Measurements from ENCODE around the gene DPP10. TPM values are rescaled to one million over a fixed set of nuclear protein-coding genes. Genes with fewer than 3 reads are reported as not detected.

Gene DPP10
- total and polyA plus RNA-seq, 2 of the 13 experiments (the other 11 are each of a cell fraction or from before 2014, with no cell fraction given) = 0.95 to 1.7 TPM

GRCh38 chr2:115649731-115650130 lies 1207.3 kb downstream of the DPP10 start:
- Histone ChIP-seq H3K4me3 (replicated peaks in 1 of 3; ENCODE audit: insufficient read depth in 1 of 3, low read depth in 2 of 3, low read length in 3 of 3) (no peak overlapping the region), H3K27me3 (ENCODE audit: control insufficient read depth in 1 of 2, insufficient read depth in 2 of 2, low read length in 2 of 2) (no peaks in the 10 kb centered on the region), H3K4me2 (ENCODE audit: low read depth, low read length) (no peak overlapping the region), H3K9me3 (ENCODE audit: low read length) (peaks cover 95% of the 10 kb centered on the region), H4K20me1 (ENCODE audit: insufficient read depth, low read length) (no peaks in the 10 kb centered on the region), H3K79me2 (ENCODE audit: insufficient read depth, low read length) (no peaks in the 10 kb centered on the region), H2AFZ (ENCODE audit: low read length) (no peak overlapping the region), H3K27ac (ENCODE audit: extremely low read length, insufficient read depth, low read length) (no peak overlapping the region), H3K4me1 (ENCODE audit: insufficient read depth, low read length) (no peaks in the 10 kb centered on the region), H3K36me3 (replicated peaks in 1 of 2; ENCODE audit: control insufficient read depth in 1 of 2, insufficient read depth in 2 of 2, low read length in 2 of 2) (no peaks in the 10 kb centered on the region), H3K9ac (ENCODE audit: insufficient read depth, low read depth, low read length) (no peak overlapping the region)
- DNase-seq (ENCODE audit: low spot score) (no peak), FAIRE-seq (no peak), ATAC-seq (no peak)
- intact Hi-C loops (cut with micrococcal nuclease; ENCODE audit: unreplicated experiment) (no loop called here), in situ Hi-C loops (cut with HindIII; ENCODE audit: extremely low pct_ligation_motif_present, low pct_unique_long_range_greater_than_20kb) (no loop called here)
- no TSS peak for BruUV-seq (replicated peaks)
- POLR2A ChIA-PET = no interaction called here
- CTCF ChIA-PET (ENCODE audit: low intra/inter-chr PET ratio, low total read pairs) = no interaction called here
- TF ChIP-seq KIAA2018 (CRISPR knock-in tag; IDR thresholded peaks at IDR 0.05; ENCODE audit: borderline replicate concordance) = no peak
- TF ChIP-seq ZNF704 (CRISPR knock-in tag; IDR thresholded peaks at IDR 0.05; ENCODE audit: borderline replicate concordance) = no peak
- no peak for TF ChIP-seq RBAK (CRISPR knock-in tag; IDR thresholded peaks at IDR 0.05)
- no peak for TF ChIP-seq SKIL (CRISPR knock-in tag; IDR thresholded peaks at IDR 0.05; ENCODE audit: borderline replicate concordance)
- no peak for TF ChIP-seq GRHL1 (CRISPR knock-in tag; conservative IDR thresholded peaks at IDR 0.05)
- no peak for TF ChIP-seq BRF2 (CRISPR knock-in tag; IDR thresholded peaks at IDR 0.05)
- TF ChIP-seq ZNF292 (CRISPR knock-in tag; IDR thresholded peaks at IDR 0.05; ENCODE audit: borderline replicate concordance, low read depth) = no peak
- TF ChIP-seq ISX (CRISPR knock-in tag; conservative IDR thresholded peaks at IDR 0.05) = no peak
- TF ChIP-seq NR0B2 (CRISPR knock-in tag; IDR thresholded peaks at IDR 0.05) = no peak

All from HepG2 (cell line).